HCT116 (cell line): ENCODE results near the gene PTTG1IP. TPM values are rescaled to one million over a fixed set of nuclear protein-coding genes. Genes with fewer than 3 reads are reported as not detected.

Experiments used
- ATAC-seq: fragments of 200-7000 bp; cut with Tn5 transposase; 2 replicates; pipeline ENCODE4 v1.9.1; 2020; ENCODE audit warnings: mild to moderate bottlenecking, moderate library complexity
- BruUV-seq: library from RNA; stranded (reverse); fragments of 400-500 nt; replicated peaks from 2 replicates; lab custom pipeline; 2021; lab: Mats Ljungman, UMichigan
- CTCF ChIA-PET: fragments of 300-600 bp; sonication (Branson Sonifier 250); formaldehyde crosslinking; loops from one replicate; lab custom pipeline; 2021; ENCODE audit warnings: antibody characterized with exemption; lab: Charles Lee
- POLR2A ChIA-PET: fragments of 300-600, 350-600 bp; sonication (Branson Sonifier 250); formaldehyde crosslinking; loops from one replicate; lab custom pipeline; 2021; ENCODE audit warnings: antibody characterized with exemption; lab: Charles Lee
- RAD21 ChIA-PET, 2 experiments: fragments of 300-600 bp; sonication (Branson Sonifier 250); formaldehyde crosslinking; loops; one replicate each; lab custom pipeline; 2023; ENCODE audit warnings: low total read pairs in 2 of 2; ENCODE audit not compliant: uncharacterized antibody in 2 of 2, unreplicated experiment in 2 of 2, low non-redundant PET in 1 of 2; lab: Charles Lee
- DNase-seq: peaks from one replicate; pipeline ENCODE4 v3.0.0-alpha.2; 2010; ENCODE audit warnings: low read depth, low spot score
- H2AFZ ChIP-seq: fragments of 200-600 bp; shearing (Covaris generic), sonication (generic); 2 replicates; pipeline ENCODE4 v1.6.1; 2017; ENCODE audit warnings: low read depth, mixed run types, mixed read lengths, antibody characterized with exemption, low read length; ENCODE audit not compliant: poor library complexity, severe bottlenecking
- H3K27ac ChIP-seq: 2 replicates; pipeline ENCODE4 v1.5.1; 2012; ENCODE audit warnings: low read depth, low read length
- H3K27me3 ChIP-seq: fragments of 200-600 bp; sonication (generic); 2 replicates; pipeline ENCODE4 v1.6.1; 2016; ENCODE audit warnings: mixed run types, low read length, mixed read lengths; ENCODE audit not compliant: insufficient read depth
- H3K36me3 ChIP-seq, 2 experiments: fragments of 200-500 bp in 1 of 2; fragments of 200-600 bp in 1 of 2; sonication (Bioruptor generic) in 1 of 2; sonication (generic) in 1 of 2; 2 replicates each; pipeline versions ENCODE4 v1.5.1 to v1.6.1; 2014 to 2016; ENCODE audit warnings: low read length in 2 of 2, inconsistent platforms in 1 of 2, mixed read lengths in 1 of 2, mixed run types in 1 of 2; ENCODE audit not compliant: insufficient read depth in 2 of 2, control insufficient read depth in 1 of 2
- H3K4me1 ChIP-seq, 2 experiments: fragments of 200-600 bp in 1 of 2; sonication (generic) in 1 of 2; 2 replicates each; pipeline versions ENCODE4 v1.5.1 to v1.6.1; 2012 to 2017; ENCODE audit warnings: low read length in 2 of 2, inconsistent platforms in 1 of 2, mild to moderate bottlenecking in 1 of 2, mixed read lengths in 1 of 2, mixed run types in 1 of 2, moderate library complexity in 1 of 2; ENCODE audit not compliant: insufficient read depth in 2 of 2, control insufficient read depth in 1 of 2
- H3K4me2 ChIP-seq: fragments of 200-600 bp; sonication (generic); 2 replicates; pipeline ENCODE4 v1.6.1; 2017; ENCODE audit warnings: mixed run types, low read length, mixed read lengths
- H3K4me3 ChIP-seq, 2 experiments: fragments of 200-600 bp in 1 of 2; sonication (generic) in 1 of 2; replicated peaks in 1 of 2; 2 replicates each; pipeline ENCODE4 v1.5.1; 2011 to 2016; ENCODE audit warnings: low read length in 2 of 2, control low read depth in 1 of 2, low read depth in 1 of 2, mild to moderate bottlenecking in 1 of 2, mixed read lengths in 1 of 2, mixed run types in 1 of 2
- H3K79me2 ChIP-seq: fragments of 200-600 bp; sonication (generic); 2 replicates; pipeline ENCODE4 v1.6.1; 2017; ENCODE audit warnings: mild to moderate bottlenecking, mixed run types, low read length, moderate library complexity, mixed read lengths; ENCODE audit not compliant: insufficient read depth
- H3K9ac ChIP-seq: fragments of 200-600 bp; sonication (generic); 2 replicates; pipeline ENCODE4 v1.6.1; 2016; ENCODE audit warnings: low read length, mixed read lengths
- H3K9me2 ChIP-seq: fragments of 200-600 bp; sonication (generic), shearing (Covaris generic); 2 replicates; pipeline ENCODE4 v1.6.1; 2017; ENCODE audit warnings: mixed run types, mild to moderate bottlenecking, moderate library complexity; ENCODE audit not compliant: insufficient read depth
- H3K9me3 ChIP-seq, 2 experiments: fragments of 200-500 bp in 1 of 2; fragments of 200-600 bp in 1 of 2; sonication (Bioruptor generic) in 1 of 2; sonication (generic) in 1 of 2; 2 replicates each; pipeline ENCODE4 v1.6.1; 2014 to 2017; ENCODE audit warnings: low read length in 2 of 2, mixed read lengths in 2 of 2, inconsistent platforms in 1 of 2, low read depth in 1 of 2, mild to moderate bottlenecking in 1 of 2, mixed run types in 1 of 2, moderate library complexity in 1 of 2; ENCODE audit not compliant: control insufficient read depth in 1 of 2, insufficient read depth in 1 of 2
- H4K20me1 ChIP-seq: fragments of 200-600 bp; sonication (generic), shearing (Covaris generic); 2 replicates; pipeline ENCODE4 v1.6.1; 2017; ENCODE audit warnings: mixed run types, mild to moderate bottlenecking, moderate library complexity; ENCODE audit not compliant: insufficient read depth
- CEBPB ChIP-seq: IDR thresholded peaks from 2 replicates; pipeline ENCODE4 v1.6.1; 2012; ENCODE audit warnings: low read depth
- EZH2 ChIP-seq: fragments of 200-600 bp; sonication (generic); IDR thresholded peaks from 2 replicates; pipeline ENCODE4 v1.6.1; 2017; ENCODE audit warnings: antibody characterized with exemption, mixed run types
- EZH2phosphoT487 ChIP-seq: fragments of 200-600 bp; IDR thresholded peaks from 2 replicates; pipeline ENCODE4 v1.6.1; 2018; ENCODE audit warnings: antibody characterized with exemption, borderline replicate concordance
- FOSL1 ChIP-seq: IDR thresholded peaks from 2 replicates; pipeline ENCODE4 v1.6.1; 2012; ENCODE audit warnings: low read depth
- POLR2AphosphoS5 ChIP-seq: IDR thresholded peaks from 2 replicates; pipeline ENCODE4 v1.6.1; 2011; ENCODE audit warnings: mild to moderate bottlenecking, low read depth, low read length, moderate library complexity
- RAD21 ChIP-seq: IDR thresholded peaks from 2 replicates; pipeline ENCODE4 v1.6.1; 2012; ENCODE audit warnings: low read depth, mild to moderate bottlenecking
- SIN3A ChIP-seq: IDR thresholded peaks from 2 replicates; pipeline ENCODE4 v1.6.1; 2012; ENCODE audit warnings: low read depth
- TCF7L2 ChIP-seq: IDR thresholded peaks from 2 replicates; pipeline ENCODE4 v1.7.0; 2011; ENCODE audit warnings: borderline replicate concordance, inconsistent platforms; ENCODE audit not compliant: insufficient read depth, insufficient read length; ENCODE audit errors: extremely low read depth
- YY1 ChIP-seq: IDR thresholded peaks from 2 replicates; pipeline ENCODE4 v1.6.1; 2011; ENCODE audit warnings: low read length, low read depth, moderate library complexity, mild to moderate bottlenecking; ENCODE audit not compliant: insufficient replicate concordance; ENCODE audit errors: extremely low read depth
- intact Hi-C: fragments of 100-400 bp; cut with micrococcal nuclease; formaldehyde crosslinking; loops from 2 replicates; pipeline ENCODE4 v1.10.0; 2022
- total RNA-seq: library from RNA; stranded (reverse); gene quantifications from one replicate; pipeline ENCODE4 v1.2.1, GENCODE V29; 2021; ENCODE audit not compliant: unreplicated experiment
- TF ChIP-seq, protein P1 (sequence below): IDR thresholded peaks from 2 replicates; pipeline ENCODE4 v1.6.1; 2012
- TF ChIP-seq, protein P2 (sequence below): IDR thresholded peaks from 2 replicates; pipeline ENCODE4 v1.6.1; 2012; ENCODE audit warnings: low read depth

PTTG1IP gene
- total RNA-seq, 1 experiment from 2014 or later, result 83.4 TPM

DNA sequence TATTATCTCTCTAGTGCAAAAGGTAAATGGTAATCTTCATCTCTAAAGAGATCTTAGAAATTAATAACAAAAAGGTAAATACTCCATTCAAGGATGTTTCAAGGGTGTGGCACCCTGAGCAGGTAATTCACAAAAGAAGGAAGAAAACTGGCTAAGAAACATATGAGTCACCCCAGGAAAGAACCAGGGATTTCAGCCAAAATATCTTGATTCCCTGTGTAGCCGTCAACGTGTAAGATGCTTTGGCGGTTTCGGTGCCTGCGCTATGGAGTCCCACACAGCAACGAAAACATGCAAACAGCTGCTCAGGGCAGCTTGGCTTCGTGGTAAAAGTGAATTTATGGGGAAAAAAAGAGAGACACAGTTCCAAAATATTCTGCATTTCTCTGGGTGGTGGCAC lies 43.5 kb upstream of the PTTG1IP start:
- BruUV-seq, result no TSS peak
- Histone ChIP-seq H3K9me2 (no peaks in the 10 kb centered on the region), H3K9me3 (no peaks in the 10 kb centered on the region), H3K79me2 (no peaks in the 10 kb centered on the region), H3K36me3 (no peaks in the 10 kb centered on the region), H2AFZ (no peak overlapping the region), H3K9ac (no peak overlapping the region), H3K27me3 (peaks cover 13% of the 10 kb centered on the region; the same call in 1 of the 2 replicates), H3K4me3 (no peak overlapping the region), H3K27ac (no peak overlapping the region), H3K4me1 (peaks cover 2 to 38% of the 10 kb centered on the region in 2 experiments; a peak in 3 of 4 replicates), H3K4me2 (peak overlapping the region; percentile 46; the same call in 1 of the 2 replicates), H4K20me1 (no peaks in the 10 kb centered on the region)
- RAD21 ChIA-PET, result no interaction called here
- no peak for ATAC-seq
- intact Hi-C loops, result no loop called here
- CTCF ChIA-PET, result interaction anchor here (0.7 to 1.3 kb wide), 2 partner anchors 24 to 29 kb away, joined by 3 read pairs; no protein-coding TSS in a partner anchor
- POLR2A ChIA-PET, result no interaction called here
- DNase-seq, result no peak
- TF ChIP-seq, protein P1, sequence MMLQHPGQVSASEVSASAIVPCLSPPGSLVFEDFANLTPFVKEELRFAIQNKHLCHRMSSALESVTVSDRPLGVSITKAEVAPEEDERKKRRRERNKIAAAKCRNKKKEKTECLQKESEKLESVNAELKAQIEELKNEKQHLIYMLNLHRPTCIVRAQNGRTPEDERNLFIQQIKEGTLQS, result no peak
- TF ChIP-seq RAD21 (no peak), EZH2phosphoT487 (no peak), FOSL1 (no peak), YY1 (no peak), TCF7L2 (no peak), CEBPB (no peak), EZH2 (no peak), POLR2AphosphoS5 (no peak), SIN3A (no peak)
- TF ChIP-seq, protein P2, sequence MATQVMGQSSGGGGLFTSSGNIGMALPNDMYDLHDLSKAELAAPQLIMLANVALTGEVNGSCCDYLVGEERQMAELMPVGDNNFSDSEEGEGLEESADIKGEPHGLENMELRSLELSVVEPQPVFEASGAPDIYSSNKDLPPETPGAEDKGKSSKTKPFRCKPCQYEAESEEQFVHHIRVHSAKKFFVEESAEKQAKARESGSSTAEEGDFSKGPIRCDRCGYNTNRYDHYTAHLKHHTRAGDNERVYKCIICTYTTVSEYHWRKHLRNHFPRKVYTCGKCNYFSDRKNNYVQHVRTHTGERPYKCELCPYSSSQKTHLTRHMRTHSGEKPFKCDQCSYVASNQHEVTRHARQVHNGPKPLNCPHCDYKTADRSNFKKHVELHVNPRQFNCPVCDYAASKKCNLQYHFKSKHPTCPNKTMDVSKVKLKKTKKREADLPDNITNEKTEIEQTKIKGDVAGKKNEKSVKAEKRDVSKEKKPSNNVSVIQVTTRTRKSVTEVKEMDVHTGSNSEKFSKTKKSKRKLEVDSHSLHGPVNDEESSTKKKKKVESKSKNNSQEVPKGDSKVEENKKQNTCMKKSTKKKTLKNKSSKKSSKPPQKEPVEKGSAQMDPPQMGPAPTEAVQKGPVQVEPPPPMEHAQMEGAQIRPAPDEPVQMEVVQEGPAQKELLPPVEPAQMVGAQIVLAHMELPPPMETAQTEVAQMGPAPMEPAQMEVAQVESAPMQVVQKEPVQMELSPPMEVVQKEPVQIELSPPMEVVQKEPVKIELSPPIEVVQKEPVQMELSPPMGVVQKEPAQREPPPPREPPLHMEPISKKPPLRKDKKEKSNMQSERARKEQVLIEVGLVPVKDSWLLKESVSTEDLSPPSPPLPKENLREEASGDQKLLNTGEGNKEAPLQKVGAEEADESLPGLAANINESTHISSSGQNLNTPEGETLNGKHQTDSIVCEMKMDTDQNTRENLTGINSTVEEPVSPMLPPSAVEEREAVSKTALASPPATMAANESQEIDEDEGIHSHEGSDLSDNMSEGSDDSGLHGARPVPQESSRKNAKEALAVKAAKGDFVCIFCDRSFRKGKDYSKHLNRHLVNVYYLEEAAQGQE, result no peak
